Ectodermal cell (in vitro differentiated cells): ENCODE results near the gene SRGAP1.
"Not testable (repeated sequence)": the region's sequence is repeated elsewhere in the genome, so short reads cannot be mapped to it uniquely, and the experiment has no call there.

Experiments
- H3K27ac ChIP-seq: 2 replicates; pipeline ENCODE4 v1.7.0; 2013; ENCODE audit warnings: mild to moderate bottlenecking, low read depth, low read length; ENCODE audit not compliant: insufficient read depth, poor library complexity, severe bottlenecking
- H3K27me3 ChIP-seq: 2 replicates; pipeline ENCODE4 v1.7.0; 2013; ENCODE audit warnings: mild to moderate bottlenecking, low read length; ENCODE audit not compliant: insufficient read depth, control insufficient read depth, poor library complexity, severe bottlenecking
- H3K36me3 ChIP-seq: one replicate; pipeline ENCODE4 v1.7.0; 2013; ENCODE audit warnings: low read length; ENCODE audit not compliant: control insufficient read depth, insufficient read depth
- H3K4me1 ChIP-seq: one replicate; pipeline ENCODE4 v1.7.0; 2013; ENCODE audit warnings: low read length; ENCODE audit not compliant: control insufficient read depth, insufficient read depth
- H3K4me3 ChIP-seq: 2 replicates; pipeline ENCODE4 v1.7.0; 2013; ENCODE audit warnings: low read depth, low read length, control low read depth; ENCODE audit not compliant: insufficient read depth
- H3K9me3 ChIP-seq: 2 replicates; pipeline ENCODE4 v1.7.0; 2013; ENCODE audit warnings: mild to moderate bottlenecking, low read length, moderate library complexity; ENCODE audit not compliant: control insufficient read depth
- WGBS, 2 experiments: methylation state at CpG; one replicate each; pipeline ENCODE4 v1.1.7; 2013; ENCODE audit warnings: missing lambda C conversion rate in 2 of 2; 5-methylcytosine and 5-hydroxymethylcytosine counted together

Gene SRGAP1

GRCh38 chr12:63836046-63836445 is 8.5 kb upstream of the SRGAP1 start:
- H3K36me3 ChIP-seq = no peaks in the 10 kb centered on the region
- H3K27me3 ChIP-seq = no peaks in the 10 kb centered on the region
- 86 to 96% methylated on average over 1 to 2 of the region's 2 CpGs for WGBS, 2 experiments
- H3K27ac ChIP-seq = no peak overlapping the region
- H3K9me3 ChIP-seq = no peaks in the 10 kb centered on the region
- H3K4me1 ChIP-seq = no peaks in the 10 kb centered on the region
- H3K4me3 ChIP-seq = no peak overlapping the region

GRCh38 chr12:63836936-63837335 is 7.6 kb upstream of the SRGAP1 start:
- Histone ChIP-seq H3K27me3 (no peaks in the 10 kb centered on the region), H3K9me3 (no peaks in the 10 kb centered on the region), H3K27ac (no peak overlapping the region), H3K4me3 (no peak overlapping the region), H3K36me3 (no peaks in the 10 kb centered on the region), H3K4me1 (no peaks in the 10 kb centered on the region)
- WGBS, 2 experiments = 88 to 90% methylated on average over 3 of the region's 3 CpGs

- Histone ChIP-seq H3K36me3 (no peaks in the 10 kb centered on the region), H3K4me3 (no peak overlapping the region), H3K27me3 (no peaks in the 10 kb centered on the region), H3K27ac (no peak overlapping the region), H3K9me3 (no peaks in the 10 kb centered on the region), H3K4me1 (no peaks in the 10 kb centered on the region)
- 91 to 92% methylated on average over 9 of the region's 9 CpGs for WGBS, 2 experiments
Observed at GRCh38 chr12:63838411-63838810, 6.1 kb upstream of the SRGAP1 start.

GRCh38 chr12:63841011-63841410 is 3.5 kb upstream of the SRGAP1 start:
- peaks cover 11% of the 10 kb centered on the region for H3K27me3 ChIP-seq
- H3K27ac ChIP-seq = no peak overlapping the region
- 90 to 96% methylated on average over 2 to 3 of the region's 3 CpGs for WGBS, 2 experiments
- no peaks in the 10 kb centered on the region for H3K36me3 ChIP-seq
- no peaks in the 10 kb centered on the region for H3K9me3 ChIP-seq
- H3K4me3 ChIP-seq = no peak overlapping the region
- peaks cover 11% of the 10 kb centered on the region for H3K4me1 ChIP-seq

GRCh38 chr12:63841571-63841970 is 2.9 kb upstream of the SRGAP1 start:
- WGBS, 2 experiments = 93 to 100% methylated on average over 4 of the region's 4 CpGs
- Histone ChIP-seq H3K4me1 (peaks cover 11% of the 10 kb centered on the region), H3K27me3 (peaks cover 11% of the 10 kb centered on the region), H3K9me3 (no peaks in the 10 kb centered on the region), H3K27ac (no peak overlapping the region), H3K4me3 (no peak overlapping the region), H3K36me3 (no peaks in the 10 kb centered on the region)

GRCh38 chr12:63842750-63843149 is 1.8 kb upstream of the SRGAP1 start:
- Histone ChIP-seq H3K27me3 (peaks cover 11% of the 10 kb centered on the region), H3K4me1 (peaks cover 11% of the 10 kb centered on the region)
- not testable (repeated sequence) for H3K36me3 ChIP-seq, H3K9me3 ChIP-seq, H3K27ac ChIP-seq, H3K4me3 ChIP-seq
- 91 to 93% methylated on average over 16 to 17 of the region's 17 CpGs for WGBS, 2 experiments

- Histone ChIP-seq H3K36me3 (no peaks in the 10 kb centered on the region), H3K9me3 (no peaks in the 10 kb centered on the region), H3K27ac (no peak overlapping the region), H3K4me3 (peak overlapping the region; percentile 44), H3K27me3 (peaks cover 11% of the 10 kb centered on the region), H3K4me1 (peaks cover 11% of the 10 kb centered on the region)
- 11 to 24% methylated on average over 24 to 28 of the region's 28 CpGs for WGBS, 2 experiments
Observed at GRCh38 chr12:63843254-63843720, 1.2 kb upstream of the SRGAP1 start.

- H3K27ac ChIP-seq = peak overlapping the region; percentile 1
- peaks cover 11% of the 10 kb centered on the region for H3K4me1 ChIP-seq
- no peaks in the 10 kb centered on the region for H3K36me3 ChIP-seq
- WGBS, 2 experiments = 0% methylated on average over 80 of the region's 80 CpGs
- peak overlapping the region; percentile 44 for H3K4me3 ChIP-seq
- no peaks in the 10 kb centered on the region for H3K9me3 ChIP-seq
- H3K27me3 ChIP-seq = peaks cover 11% of the 10 kb centered on the region
Observed at GRCh38 chr12:63843721-63844390, 644 bp upstream of the SRGAP1 start.

- Histone ChIP-seq H3K27ac (no peak overlapping the region), H3K27me3 (peaks cover 11% of the 10 kb centered on the region)
Observed at GRCh38 chr12:63845726-63846125, 1.2 kb downstream of the SRGAP1 start.

GRCh38 chr12:63846238-63846967 is 1.9 kb downstream of the SRGAP1 start:
- H3K27ac ChIP-seq = no peak overlapping the region
- H3K4me1 ChIP-seq = peaks cover 11% of the 10 kb centered on the region
- H3K27me3 ChIP-seq = peaks cover 11% of the 10 kb centered on the region
- H3K4me3 ChIP-seq = no peak overlapping the region
- H3K9me3 ChIP-seq = no peaks in the 10 kb centered on the region
- no peaks in the 10 kb centered on the region for H3K36me3 ChIP-seq
- WGBS, 2 experiments = 80 to 82% methylated on average over 6 of the region's 6 CpGs

More at GRCh38 chr12:63845726-63846125, 1.2 kb downstream of the SRGAP1 start:
- peaks cover 11% of the 10 kb centered on the region for H3K4me1 ChIP-seq
- no peaks in the 10 kb centered on the region for H3K9me3 ChIP-seq
- H3K4me3 ChIP-seq = peak overlapping the region; percentile 44
- no peaks in the 10 kb centered on the region for H3K36me3 ChIP-seq
- WGBS, 2 experiments = 46 to 48% methylated on average over 2 of the region's 2 CpGs
